Mammary microvascular endothelial cell (primary cell): Measurements from ENCODE around the gene GARS1. TPM values are rescaled to one million over a fixed set of nuclear protein-coding genes. Genes with fewer than 3 reads are reported as not detected.

Experiments used
- total RNA-seq: library from RNA; depleted of rRNA; stranded (reverse); fragments of >200 nt; gene quantifications from 2 replicates; pipeline ENCODE4 v1.2.3, GENCODE V29; 2015

GARS1 gene, protein sequence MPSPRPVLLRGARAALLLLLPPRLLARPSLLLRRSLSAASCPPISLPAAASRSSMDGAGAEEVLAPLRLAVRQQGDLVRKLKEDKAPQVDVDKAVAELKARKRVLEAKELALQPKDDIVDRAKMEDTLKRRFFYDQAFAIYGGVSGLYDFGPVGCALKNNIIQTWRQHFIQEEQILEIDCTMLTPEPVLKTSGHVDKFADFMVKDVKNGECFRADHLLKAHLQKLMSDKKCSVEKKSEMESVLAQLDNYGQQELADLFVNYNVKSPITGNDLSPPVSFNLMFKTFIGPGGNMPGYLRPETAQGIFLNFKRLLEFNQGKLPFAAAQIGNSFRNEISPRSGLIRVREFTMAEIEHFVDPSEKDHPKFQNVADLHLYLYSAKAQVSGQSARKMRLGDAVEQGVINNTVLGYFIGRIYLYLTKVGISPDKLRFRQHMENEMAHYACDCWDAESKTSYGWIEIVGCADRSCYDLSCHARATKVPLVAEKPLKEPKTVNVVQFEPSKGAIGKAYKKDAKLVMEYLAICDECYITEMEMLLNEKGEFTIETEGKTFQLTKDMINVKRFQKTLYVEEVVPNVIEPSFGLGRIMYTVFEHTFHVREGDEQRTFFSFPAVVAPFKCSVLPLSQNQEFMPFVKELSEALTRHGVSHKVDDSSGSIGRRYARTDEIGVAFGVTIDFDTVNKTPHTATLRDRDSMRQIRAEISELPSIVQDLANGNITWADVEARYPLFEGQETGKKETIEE
- total RNA-seq: 226 and 302 TPM in 2 replicates

GRCh38 chr7:30594540-30595435 lies at the start of gene GARS1:
TSS of gene GARS1 (plus strand) at chr7:30594878. CDS start at chr7:30594922, 44 bp downstream.

DNA sequence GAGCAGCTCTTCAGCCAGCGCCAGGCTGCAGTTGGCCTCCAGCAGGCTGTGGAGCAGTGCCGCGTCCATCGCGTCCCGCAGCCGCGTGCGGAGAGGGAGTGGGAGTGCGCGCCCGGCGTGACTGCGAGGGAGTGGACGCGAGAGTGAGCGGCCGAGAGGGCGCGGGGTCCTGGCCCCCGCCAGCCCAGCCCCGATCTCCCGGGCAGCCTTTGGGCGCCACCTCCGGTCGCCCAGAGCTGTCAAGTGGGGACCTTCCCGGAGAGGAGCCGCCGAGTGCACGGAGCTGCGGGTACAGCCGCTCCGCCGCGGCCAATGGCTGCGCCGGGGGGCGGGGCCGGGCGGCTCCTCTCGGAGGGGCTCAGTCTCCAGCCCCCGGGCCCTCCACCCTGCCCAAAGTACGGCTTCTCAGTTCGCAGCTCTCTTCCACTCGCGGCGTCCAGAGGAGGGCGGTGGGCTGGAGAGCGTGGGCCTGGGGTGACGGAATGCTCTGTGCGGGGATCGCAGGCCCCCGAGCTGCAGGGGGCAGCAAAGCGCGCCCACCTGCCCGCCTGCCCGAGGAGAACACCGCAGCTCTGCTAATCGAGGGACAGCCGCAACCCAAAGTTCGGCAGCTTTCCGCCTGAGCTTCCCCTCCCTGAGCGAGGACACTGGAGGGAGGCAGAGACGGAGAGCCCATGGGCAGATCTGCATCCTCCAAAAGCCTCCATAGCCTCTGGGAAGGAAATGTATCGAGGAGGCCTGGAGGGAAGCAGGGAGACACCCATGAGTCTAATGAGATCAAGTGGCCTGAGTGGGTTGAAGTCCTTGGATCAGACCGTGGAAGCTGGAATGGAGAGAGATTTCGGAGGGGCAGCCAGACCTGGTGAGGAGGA lies 87.8 kb downstream of the GARS1 start, which contains the start of gene CRHR2:
Gene CRHR2 (minus strand): TSS at position 245 of the 872 bp plus-strand sequence. CDS start 176 bp downstream, at position 69.

Other genes with a start within 250 kb of the GARS1 start
- gene NOD1, start 116.1 kb upstream of the GARS1 start, total RNA-seq: 21.9 and 24.7 TPM in 2 replicates
- 41.5 and 42.1 TPM in 2 replicates for gene GGCT, start 90.0 kb upstream of the GARS1 start, total RNA-seq
- not detected in 2 replicates for gene CRHR2, start 87.6 kb downstream of the GARS1 start, total RNA-seq
- gene INMT, start 157.3 kb downstream of the GARS1 start, total RNA-seq: 0.27 and 0.64 TPM in 2 replicates
- 3.9 and 5.6 TPM in 2 replicates for gene MINDY4, start 176.5 kb downstream of the GARS1 start, total RNA-seq